ENCODE results near the gene PCTP.

PCTP gene

DNA sequence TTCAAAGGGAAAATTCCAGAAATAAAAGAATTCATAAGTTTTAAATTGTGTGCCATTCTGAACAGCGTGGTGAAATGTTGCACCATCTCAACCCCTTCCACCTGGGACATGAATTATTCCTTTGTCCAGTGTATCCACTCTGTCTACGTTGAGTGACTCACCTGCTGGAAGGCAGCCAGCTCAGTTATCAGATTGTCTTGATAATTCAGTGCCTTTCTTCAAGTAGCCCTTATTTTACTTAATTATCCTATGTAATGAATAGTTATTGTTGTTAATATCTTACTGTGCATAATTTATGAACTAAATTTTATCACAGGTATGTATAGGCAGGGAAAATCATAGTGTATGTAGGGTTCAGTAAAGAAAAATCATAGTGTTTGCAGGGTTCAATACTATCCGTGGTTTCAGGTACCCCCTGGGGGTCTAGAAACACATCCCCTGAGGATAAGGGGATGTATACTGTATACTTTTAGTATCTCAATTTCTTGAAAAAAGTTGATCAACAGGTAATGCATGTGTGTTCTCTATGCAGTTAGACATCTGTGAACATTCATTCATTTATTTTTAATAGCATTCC is 7.7 kb upstream of the PCTP start:
- H3K27ac ChIP-seq: no peak overlapping the region
- no peak for TF ChIP-seq ZFX (IDR thresholded peaks at IDR 0.05)
- no peak for TF ChIP-seq CTCF (conservative IDR thresholded peaks at IDR 0.05)

GRCh38 chr17:55745258-55745657 is 5.6 kb upstream of the PCTP start:
- no peak overlapping the region for H3K27ac ChIP-seq
- TF ChIP-seq ZFX (IDR thresholded peaks at IDR 0.05) (no peak), CTCF (conservative IDR thresholded peaks at IDR 0.05) (no peak)

GRCh38 chr17:55746466-55746865 is 4.4 kb upstream of the PCTP start:
- H3K27ac ChIP-seq: no peak overlapping the region
- TF ChIP-seq CTCF (conservative IDR thresholded peaks at IDR 0.05): no peak
- TF ChIP-seq ZFX (IDR thresholded peaks at IDR 0.05): no peak

GRCh38 chr17:55747209-55747608 is 3.6 kb upstream of the PCTP start:
- H3K27ac ChIP-seq: no peak overlapping the region
- TF ChIP-seq ZFX (IDR thresholded peaks at IDR 0.05) (no peak), CTCF (conservative IDR thresholded peaks at IDR 0.05) (no peak)

- no peak overlapping the region for H3K27ac ChIP-seq
- TF ChIP-seq CTCF (conservative IDR thresholded peaks at IDR 0.05) (no peak), ZFX (IDR thresholded peaks at IDR 0.05) (no peak)
These were observed 2.0 kb upstream of the PCTP start for GRCh38 chr17:55748841-55749240.

DNA sequence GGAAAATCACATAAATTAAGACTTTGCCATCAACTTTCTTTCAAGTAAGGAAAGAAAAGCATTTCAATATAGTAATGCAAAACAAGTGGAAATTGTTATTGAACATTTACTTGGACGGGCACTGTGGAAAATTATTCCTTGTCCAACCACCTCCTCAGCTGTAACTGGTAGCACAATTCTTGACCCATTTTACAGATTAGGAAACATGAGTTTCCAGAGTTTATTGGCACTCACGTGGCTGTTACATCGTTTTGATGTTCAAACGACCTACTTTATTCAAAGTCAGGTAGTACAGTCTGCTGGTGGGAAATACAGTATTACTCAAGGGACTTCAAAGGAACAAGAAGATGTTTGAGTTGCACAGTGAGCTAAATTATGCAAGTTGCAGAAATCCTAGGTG is 866 bp upstream of the PCTP start:
- TF ChIP-seq ZFX (IDR thresholded peaks at IDR 0.05) (no peak), CTCF (conservative IDR thresholded peaks at IDR 0.05) (no peak)
- H3K27ac ChIP-seq: no peak overlapping the region

DNA sequence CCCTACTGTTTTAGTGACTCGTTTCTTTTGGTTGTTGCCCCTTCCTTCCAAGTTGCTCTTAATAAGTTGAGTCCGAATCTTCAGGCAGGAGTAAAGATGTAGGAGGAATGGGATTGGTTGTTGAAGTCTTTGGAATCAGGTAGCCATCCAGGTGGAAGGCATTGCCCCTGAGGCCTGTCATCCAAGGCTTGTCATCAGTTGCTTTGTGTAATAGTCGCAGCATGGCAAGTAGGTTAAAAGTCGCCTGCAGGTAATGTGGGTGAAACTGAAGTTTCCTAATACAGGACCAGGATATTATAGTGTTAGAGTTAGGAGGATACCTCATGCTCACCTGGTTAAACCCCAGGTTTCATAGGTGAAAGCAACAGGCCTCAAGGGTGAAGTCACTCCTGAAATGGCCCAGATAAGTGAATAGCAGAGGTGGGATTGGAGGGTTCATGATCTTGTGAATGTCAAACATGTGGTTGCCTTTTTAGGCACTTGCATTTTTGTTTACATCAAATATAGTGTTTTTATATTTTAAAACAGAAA is 934 bp downstream of the PCTP start:
- peak overlapping the region; percentile 81 for H3K27ac ChIP-seq

More for the DNA sequence above, 934 bp downstream of the PCTP start:
- TF ChIP-seq ZFX (IDR thresholded peaks at IDR 0.05): no peak
- no peak for TF ChIP-seq CTCF (conservative IDR thresholded peaks at IDR 0.05)

Data from C4-2B (cell line).